ENCODE results near the gene C10orf71.

DNA sequence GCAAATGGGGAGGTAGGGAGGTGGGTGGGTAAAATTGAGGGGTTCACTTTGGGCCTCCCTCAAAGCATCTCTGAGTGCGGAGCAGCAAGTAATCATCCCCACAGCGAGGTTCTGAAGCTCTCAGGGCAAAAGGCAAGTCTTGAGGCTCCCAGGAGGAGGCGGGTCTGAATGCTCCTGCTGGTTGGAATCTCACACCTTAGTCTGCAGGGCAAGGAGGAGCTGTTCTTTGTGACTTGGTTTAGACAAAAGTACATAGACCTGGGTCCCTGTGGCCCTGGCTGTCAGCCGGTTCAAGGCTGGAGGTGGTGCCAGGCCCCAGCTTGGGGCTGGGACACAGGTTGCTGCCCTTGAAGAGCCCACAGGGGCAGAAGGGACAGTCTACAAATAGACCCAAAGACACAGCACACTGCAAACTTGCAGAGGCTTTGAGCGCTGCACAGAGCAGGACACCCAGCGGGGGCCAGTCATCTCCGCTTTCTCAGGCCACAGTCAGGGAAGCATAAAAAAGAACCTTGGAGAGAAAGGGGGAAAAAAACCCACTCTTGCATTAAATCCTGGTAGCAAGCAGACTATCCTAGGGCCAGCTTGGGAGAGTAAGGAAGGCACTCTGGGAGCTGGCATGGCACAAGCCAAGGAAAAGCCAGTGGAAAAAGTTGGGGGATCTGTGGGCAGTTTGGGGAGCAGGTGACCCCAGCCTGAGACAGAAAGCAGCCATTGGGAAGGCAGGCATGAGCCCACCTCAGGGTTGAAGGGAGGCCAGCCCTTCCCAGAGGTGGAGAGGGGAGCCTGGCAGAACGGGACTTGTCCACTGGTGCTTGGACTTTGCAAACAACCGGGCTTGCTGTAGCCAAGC is 926 bp upstream of the C10orf71 start:
- TF ChIP-seq, protein P1, sequence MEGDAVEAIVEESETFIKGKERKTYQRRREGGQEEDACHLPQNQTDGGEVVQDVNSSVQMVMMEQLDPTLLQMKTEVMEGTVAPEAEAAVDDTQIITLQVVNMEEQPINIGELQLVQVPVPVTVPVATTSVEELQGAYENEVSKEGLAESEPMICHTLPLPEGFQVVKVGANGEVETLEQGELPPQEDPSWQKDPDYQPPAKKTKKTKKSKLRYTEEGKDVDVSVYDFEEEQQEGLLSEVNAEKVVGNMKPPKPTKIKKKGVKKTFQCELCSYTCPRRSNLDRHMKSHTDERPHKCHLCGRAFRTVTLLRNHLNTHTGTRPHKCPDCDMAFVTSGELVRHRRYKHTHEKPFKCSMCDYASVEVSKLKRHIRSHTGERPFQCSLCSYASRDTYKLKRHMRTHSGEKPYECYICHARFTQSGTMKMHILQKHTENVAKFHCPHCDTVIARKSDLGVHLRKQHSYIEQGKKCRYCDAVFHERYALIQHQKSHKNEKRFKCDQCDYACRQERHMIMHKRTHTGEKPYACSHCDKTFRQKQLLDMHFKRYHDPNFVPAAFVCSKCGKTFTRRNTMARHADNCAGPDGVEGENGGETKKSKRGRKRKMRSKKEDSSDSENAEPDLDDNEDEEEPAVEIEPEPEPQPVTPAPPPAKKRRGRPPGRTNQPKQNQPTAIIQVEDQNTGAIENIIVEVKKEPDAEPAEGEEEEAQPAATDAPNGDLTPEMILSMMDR (IDR thresholded peaks at IDR 0.05), result no peak
- TF ChIP-seq POLR2A (IDR thresholded peaks at IDR 0.05), result no peak

All from testis (tissue), 2 donors.